Fibroblast of skin of left biceps (primary cell): ENCODE results near the gene DLG2.

Experiments
- DNase-seq, 2 experiments: peaks; one replicate each; pipeline ENCODE4 v3.0.0-alpha.2; 2013; ENCODE audit warnings: low read depth in 2 of 2

The DLG2 gene

GRCh38 chr11:83722392-83723119 is 1904.6 kb downstream of the DLG2 start:
- DNase-seq, result no peak

DNA sequence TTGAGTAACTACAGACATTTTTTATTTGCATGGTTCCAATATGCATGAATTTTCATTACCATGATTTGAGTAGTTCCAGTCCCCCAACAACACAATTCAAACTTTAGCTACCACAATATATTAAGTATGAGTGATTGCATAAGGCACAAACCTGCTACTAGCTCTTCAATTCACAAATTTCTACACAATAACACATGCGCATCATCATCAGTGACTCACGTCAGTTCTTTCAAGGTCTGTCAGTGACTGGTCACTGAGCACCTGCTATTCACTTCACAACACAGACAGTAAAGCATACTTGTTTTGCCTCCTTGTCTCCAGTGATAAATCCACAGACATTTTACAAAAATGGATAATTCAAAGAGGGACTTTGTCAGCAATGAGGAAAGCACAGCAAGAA is 1905.9 kb downstream of the DLG2 start:
- no peak for DNase-seq

DNA sequence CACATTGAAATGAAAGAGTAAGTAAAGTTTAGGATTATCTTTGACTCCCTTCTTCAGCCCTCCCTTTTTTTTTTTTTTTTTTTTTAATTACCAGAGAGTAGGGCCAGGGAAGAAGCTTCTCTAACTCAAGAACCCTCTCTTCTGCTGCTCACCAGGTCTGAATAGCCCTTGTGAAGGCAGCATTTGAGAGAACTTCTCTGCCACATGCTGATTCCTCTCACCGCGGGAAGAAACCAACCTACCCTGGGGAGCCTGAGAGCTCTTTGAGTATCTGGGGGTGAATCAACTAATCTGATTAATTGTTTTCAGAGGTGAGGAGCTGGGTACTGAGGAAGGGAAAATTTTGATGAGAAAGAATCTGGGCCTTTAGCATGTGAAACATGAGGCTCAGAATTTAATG is 1906.5 kb downstream of the DLG2 start:
- DNase-seq, result no peak

DNA sequence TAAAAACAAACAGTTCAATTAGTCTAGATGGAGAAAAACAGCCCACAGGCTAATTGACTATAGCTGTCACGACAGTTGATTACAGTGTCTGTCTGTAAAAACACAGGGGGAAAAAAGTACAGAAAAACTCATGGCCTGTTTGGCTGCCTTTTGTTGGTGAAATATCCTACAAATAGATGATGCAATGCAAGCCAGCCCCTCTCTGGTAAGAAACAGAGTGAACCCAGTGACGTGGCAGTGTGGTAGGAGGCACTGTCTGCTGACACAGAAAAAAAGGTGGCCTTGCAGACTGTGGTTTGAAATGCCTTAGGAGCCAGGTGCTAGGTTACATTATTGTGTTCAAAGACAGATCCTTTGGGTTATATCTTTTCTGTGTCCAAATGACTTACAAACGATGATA is 1909.6 kb downstream of the DLG2 start:
- DNase-seq, result no peak

DNA sequence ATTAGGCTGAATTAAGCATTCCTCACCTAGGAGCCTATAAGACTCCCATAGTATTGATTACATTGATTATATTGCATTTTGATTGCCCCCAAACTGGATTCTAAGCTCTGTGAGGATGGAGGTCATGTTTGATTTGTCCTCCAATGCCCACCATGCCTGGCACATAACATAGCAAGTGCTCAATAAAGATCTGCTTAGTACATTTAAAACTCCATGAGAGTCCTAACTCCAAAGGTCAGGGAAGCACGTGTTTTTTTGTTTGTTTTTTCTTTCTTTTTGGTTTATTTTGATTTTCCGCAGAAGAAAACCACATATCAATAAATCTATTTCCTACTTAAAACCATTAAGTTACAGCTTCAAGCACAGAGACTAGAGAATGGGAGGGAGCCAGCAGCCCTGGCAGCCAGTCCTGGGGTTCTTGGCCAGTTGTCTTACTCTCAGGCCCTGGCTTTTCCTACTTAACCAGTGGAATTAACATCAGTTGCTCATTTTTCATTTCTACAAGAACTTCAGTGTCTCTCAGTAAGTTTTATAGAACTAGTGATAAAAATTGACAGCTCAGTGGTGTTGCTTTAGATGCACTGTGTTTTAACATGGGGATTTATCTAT is 1911.1 kb downstream of the DLG2 start:
- no peak for DNase-seq

GRCh38 chr11:83713708-83714107 is 1913.4 kb downstream of the DLG2 start:
- no peak for DNase-seq

GRCh38 chr11:83711106-83711527 is 1916.0 kb downstream of the DLG2 start:
- no peak for DNase-seq

GRCh38 chr11:83709434-83709833 is 1917.7 kb downstream of the DLG2 start:
- no peak for DNase-seq

GRCh38 chr11:83706566-83706965 is 1920.6 kb downstream of the DLG2 start:
- no peak for DNase-seq

GRCh38 chr11:83702796-83703195 is 1924.3 kb downstream of the DLG2 start:
- no peak for DNase-seq

GRCh38 chr11:83697518-83697917 is 1929.6 kb downstream of the DLG2 start:
- no peak for DNase-seq

DNA sequence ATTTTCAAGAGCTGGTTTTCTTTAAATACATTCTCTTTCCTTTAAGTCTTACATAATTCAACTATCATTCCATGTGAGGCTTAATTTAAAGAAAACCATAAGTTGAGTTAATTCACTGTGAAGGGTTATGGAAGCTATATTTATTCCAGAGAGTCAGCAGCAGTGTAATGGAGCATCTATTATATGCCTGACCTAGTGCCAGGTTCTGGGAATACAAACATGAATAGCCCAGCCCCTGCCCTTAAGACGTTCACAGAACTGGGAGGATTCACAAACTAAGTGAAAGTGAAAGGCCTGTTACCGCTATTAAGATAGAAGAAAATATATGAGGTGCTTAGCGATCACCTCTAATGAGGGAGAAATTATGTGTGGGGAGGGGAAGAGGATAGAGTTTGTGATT is 1932.1 kb downstream of the DLG2 start:
- no peak for DNase-seq

DNA sequence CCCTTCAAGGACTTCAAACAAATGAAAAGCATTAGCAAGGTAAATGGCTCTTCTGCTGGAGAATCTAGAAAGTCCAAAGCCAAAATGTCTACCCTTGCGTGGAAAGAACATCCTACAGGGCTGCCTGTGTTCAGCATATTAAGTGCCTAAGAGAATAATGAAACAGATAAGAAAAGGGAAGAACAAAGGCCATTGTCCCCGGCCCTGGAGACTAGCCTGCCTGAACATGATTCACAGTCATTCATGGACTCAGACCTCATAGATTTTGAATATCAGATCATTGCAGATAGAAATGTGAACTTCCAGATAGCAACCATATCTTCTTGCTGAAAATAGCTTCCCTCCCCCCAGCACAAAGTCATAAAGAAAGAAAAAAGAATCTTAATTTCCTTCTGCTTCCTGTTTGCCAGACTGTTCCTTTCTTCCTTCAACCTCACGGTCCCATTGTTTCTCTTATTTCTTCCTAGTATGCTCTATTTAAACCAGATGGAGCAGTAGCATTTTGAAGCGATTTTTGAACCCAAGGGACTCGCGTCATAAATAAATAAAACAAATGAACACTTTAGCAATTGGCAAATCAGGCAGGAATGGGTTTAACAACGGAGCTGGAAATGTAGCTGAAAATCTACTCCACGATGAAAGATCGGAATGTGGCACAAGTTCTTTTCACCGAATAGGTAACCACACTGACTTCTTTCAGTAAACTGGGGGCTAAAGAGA is 1932.8 kb downstream of the DLG2 start:
- DNase-seq, result no peak

- DNase-seq, result no peak
These were observed 1933.7 kb downstream of the DLG2 start for GRCh38 chr11:83693306-83693992.

DNA sequence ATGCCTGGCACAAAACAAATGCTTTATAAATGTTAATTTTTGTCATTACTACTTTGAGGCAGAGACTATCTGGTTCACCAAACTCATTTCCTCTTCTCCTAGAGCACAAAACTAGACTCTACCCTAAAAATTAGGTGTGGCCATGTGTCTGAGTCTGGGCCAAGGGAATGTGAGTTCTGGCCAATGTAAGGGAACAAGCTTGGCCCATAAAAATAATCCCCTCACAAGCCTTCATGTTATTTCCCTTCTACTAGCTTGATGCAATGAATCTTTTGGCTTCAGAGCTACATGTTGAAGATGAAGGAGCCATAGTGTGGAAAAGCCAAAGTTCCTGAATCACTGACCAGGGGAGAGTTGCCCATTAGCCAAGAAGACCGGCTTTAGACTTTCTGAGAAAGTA is 1934.5 kb downstream of the DLG2 start:
- DNase-seq, result no peak

GRCh38 chr11:83691451-83691950 is 1935.6 kb downstream of the DLG2 start:
- DNase-seq, result peak in 1 of 2 experiments; percentile 33

GRCh38 chr11:83689144-83689780 is 1937.9 kb downstream of the DLG2 start:
- DNase-seq, result no peak

DNA sequence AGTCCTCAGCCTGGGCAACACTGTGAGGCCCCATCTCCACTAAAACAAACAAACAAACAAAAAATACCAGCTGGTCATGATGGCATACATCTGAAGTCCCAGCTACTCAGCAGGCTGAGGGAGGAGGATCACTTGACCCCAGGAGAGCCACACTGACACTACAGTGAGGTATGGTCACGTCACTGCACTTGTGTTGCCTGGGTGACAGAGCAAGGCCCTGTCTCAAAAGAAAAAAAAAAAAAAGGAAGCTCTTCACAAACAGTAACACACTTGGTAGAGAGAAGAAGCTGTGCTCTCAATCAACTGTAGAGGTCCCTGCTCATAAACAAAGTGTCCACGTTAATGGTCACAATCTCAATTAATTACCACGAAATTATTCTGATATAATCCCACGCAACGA is 1939.4 kb downstream of the DLG2 start:
- DNase-seq, result no peak

DNA sequence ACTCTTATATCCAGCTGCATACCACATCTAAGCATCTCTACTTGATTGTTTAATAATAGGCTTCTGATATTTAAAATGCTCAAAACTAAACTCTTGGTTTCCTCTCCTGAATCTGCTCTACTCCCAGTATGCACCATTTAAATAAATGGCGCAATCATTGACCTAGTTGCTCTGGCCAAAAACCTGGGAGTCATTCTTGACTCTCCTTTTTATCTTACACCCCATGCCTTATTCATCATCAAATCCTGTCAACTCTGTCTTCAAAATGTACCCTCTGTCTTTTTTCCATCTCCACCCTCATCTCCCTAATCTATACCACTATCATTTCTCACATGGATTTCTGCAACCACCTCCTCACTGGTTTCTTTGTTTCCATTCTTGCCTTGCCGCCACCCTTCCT is 1941.4 kb downstream of the DLG2 start:
- DNase-seq, result no peak

DNA sequence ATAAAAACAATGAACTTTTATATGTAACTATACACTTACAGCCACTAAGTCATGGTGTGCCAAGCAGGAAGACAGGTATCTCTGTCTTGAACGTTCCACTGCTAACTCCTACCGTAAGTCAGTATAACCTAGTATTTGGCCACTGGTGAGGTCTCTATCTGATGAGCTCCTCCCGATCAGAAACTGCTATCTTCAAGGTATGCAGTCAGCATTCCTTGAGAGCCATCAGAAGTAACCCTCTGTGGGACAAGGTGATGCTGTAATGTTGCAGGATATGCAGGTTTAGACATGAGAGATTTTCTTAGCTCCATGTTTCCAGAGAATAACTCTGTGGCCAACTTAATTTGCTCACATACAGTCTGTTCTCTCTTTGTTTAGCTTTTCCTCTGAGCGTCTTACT is 1943.1 kb downstream of the DLG2 start:
- no peak for DNase-seq

DNA sequence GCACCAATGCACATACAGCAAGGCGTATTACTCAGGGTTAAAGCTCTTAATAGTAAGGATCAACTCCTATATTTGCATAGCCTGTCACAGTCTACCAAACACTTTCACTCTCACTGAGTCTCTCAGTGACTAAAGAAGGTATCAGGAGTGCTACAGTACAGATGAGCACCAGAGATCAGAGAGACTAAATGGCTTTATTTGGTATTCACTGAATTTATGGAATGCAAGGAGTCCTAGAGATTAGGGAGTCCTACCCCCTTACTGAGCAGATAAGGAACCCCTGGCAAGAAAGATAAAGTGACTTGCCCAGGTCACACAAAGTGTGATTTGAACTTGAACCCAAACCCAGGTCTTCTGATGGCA is 1944.6 kb downstream of the DLG2 start:
- DNase-seq, result no peak
